Central memory CD8-positive, alpha-beta T cell (primary cell): ENCODE results near the gene UPK1B.
"Not testable (repeated sequence)": the region's sequence is repeated elsewhere in the genome, so short reads cannot be mapped to it uniquely, and the experiment has no call there.

Experiments used
- ATAC-seq: fragments of 150-1000 bp; cut with Tn5 transposase; replicated peaks from 2 replicates; pipeline ENCODE4 v1.10.0; 2022; ENCODE audit warnings: mild to moderate bottlenecking, moderate FRiP score, moderate number of reproducible peaks; ENCODE audit not compliant: poor library complexity, severe bottlenecking; ENCODE audit errors: extremely low read depth
- DNase-seq, 2 donors: peaks; one replicate each; pipeline ENCODE4 v3.0.0; 2021; ENCODE audit warnings: low spot score in 2 of 2
- H3K27ac Mint-ChIP-seq: one replicate; pipeline ENCODE4 v1.8.0; 2022; ENCODE audit warnings: low read depth, mild to moderate bottlenecking, moderate library complexity, mixed read lengths
- H3K27me3 Mint-ChIP-seq: one replicate; pipeline ENCODE4 v1.8.0; 2022; ENCODE audit warnings: mixed read lengths
- H3K36me3 Mint-ChIP-seq: one replicate; pipeline ENCODE4 v1.8.0; 2022; ENCODE audit warnings: mild to moderate bottlenecking, moderate library complexity, mixed read lengths; ENCODE audit not compliant: insufficient read depth
- H3K4me1 Mint-ChIP-seq: one replicate; pipeline ENCODE4 v1.8.0; 2022; ENCODE audit warnings: mixed read lengths
- H3K4me3 Mint-ChIP-seq: one replicate; pipeline ENCODE4 v1.8.0; 2022; ENCODE audit warnings: mild to moderate bottlenecking, moderate library complexity, mixed read lengths
- H3K9me3 Mint-ChIP-seq: one replicate; pipeline ENCODE4 v1.8.0; 2022; ENCODE audit warnings: mixed read lengths

UPK1B gene

DNA sequence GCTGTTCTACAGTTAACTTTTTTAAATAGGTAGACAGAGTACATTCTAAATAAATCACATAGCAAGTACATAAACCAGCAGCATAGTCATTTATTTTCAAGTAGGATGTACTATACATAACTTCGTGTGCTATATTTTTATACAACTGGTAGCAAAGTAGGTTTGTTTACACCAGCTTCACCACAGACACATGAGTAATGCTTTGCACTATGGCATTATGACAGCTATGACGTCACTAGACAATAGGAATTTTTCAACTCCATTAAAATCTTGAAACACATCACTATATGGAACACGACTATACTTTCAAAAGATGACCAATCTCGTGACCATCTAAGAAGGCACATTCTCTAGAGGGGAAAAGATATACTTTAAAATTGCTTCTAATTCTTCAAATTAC is 23.9 kb upstream of the UPK1B start:
- ATAC-seq (peak; percentile 58), DNase-seq (no peak)
- Mint-ChIP-seq H3K27me3 (peaks cover 21% of the 10 kb centered on the region), H3K27ac (peak overlapping the region; percentile 51), H3K36me3 (peaks cover 3% of the 10 kb centered on the region), H3K4me3 (no peak overlapping the region), H3K9me3 (peaks cover 8% of the 10 kb centered on the region), H3K4me1 (no peaks in the 10 kb centered on the region)

DNA sequence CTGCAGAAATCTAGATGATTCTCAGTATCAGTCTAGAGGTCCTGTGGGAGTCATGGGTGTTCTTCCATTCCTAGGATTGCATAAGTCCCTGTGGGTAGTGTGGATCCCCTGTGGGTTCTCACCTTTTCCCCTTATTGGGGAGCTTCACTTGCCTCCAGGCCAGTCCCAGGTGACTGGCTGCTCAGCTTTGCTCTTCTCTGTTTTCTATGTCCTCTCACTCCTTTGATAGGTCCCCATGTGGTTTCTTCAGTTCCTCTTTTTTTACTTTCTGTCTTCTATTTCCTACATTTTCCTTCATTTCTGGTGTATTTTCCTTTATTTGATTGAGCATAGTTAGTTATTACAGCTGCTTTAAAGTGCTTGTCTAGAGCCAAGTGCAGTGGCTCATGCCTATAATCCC is 16.5 kb upstream of the UPK1B start:
- DNase-seq (no peak), ATAC-seq (no peak)
- Mint-ChIP-seq H3K4me3 (no peak overlapping the region), H3K4me1 (no peaks in the 10 kb centered on the region), H3K27ac (no peak overlapping the region), H3K9me3 (peaks cover 12% of the 10 kb centered on the region), H3K36me3 (peaks cover 1% of the 10 kb centered on the region), H3K27me3 (peaks cover 55% of the 10 kb centered on the region)

DNA sequence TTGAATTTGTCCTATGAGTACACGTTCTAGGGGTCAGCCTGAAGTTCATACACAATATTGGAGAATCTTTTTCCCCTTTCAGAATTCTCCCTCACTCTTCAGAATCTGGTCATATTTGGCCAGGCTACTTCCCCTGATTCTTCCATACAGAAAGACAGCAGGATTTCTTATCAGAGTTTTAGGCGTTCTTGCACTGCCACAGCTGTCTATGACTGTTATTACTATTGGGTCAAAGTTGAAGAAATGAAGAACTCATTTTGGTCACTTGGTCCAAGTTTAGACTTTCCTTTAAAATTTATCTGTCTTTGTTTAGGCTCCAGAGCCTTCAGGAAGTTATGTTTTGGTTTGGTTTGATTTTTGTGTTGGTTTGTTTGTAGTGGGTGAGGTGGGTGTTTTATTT is 15.4 kb upstream of the UPK1B start:
- DNase-seq: no peak
- H3K27ac Mint-ChIP-seq: no peak overlapping the region
- peaks cover 1% of the 10 kb centered on the region for H3K36me3 Mint-ChIP-seq
- H3K27me3 Mint-ChIP-seq: peaks cover 60% of the 10 kb centered on the region
- H3K4me1 Mint-ChIP-seq: no peaks in the 10 kb centered on the region
- ATAC-seq: no peak
- no peak overlapping the region for H3K4me3 Mint-ChIP-seq
- H3K9me3 Mint-ChIP-seq: peaks cover 12% of the 10 kb centered on the region

DNA sequence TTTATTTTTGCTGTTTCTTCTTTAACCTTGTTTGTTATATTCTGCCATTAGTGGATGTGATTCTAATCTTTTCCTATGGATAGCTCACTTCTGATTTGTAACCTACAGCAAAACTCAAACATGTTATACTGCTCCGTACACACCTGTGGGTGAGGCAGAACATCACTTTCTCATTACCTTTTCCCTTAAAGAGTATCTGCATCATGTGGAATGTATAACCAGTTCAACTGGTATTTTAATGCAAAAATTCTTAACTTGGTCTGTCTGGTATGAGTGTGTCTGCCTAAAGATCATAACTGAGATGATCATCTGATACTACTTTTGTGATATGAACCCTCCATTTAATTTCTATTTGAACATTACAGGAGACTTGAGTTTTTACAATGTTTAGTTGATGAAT is 13.0 kb upstream of the UPK1B start:
- Mint-ChIP-seq H3K9me3 (peaks cover 4% of the 10 kb centered on the region), H3K27ac (no peak overlapping the region), H3K27me3 (peaks cover 53% of the 10 kb centered on the region), H3K4me1 (no peaks in the 10 kb centered on the region), H3K4me3 (no peak overlapping the region), H3K36me3 (no peaks in the 10 kb centered on the region)
- ATAC-seq (no peak), DNase-seq (no peak)

DNA sequence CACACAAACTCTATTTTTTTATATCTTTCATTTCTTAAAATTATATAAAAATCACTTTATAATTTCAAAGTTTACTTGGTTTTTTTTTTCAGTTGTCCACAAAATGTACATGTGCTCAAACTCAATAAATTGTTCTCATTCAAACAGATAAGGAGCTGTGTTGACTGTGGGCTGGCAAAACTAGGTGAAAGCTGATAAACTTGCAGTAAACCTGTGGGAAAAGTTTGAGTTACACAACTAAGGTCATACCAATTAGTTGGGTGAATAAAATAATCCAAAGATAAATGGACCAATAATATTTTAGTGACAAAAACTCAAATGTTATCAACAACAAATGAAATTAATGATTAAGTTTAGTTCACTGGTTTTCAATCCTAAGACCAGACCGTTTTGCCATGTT is 12.6 kb upstream of the UPK1B start:
- H3K9me3 Mint-ChIP-seq: peaks cover 4% of the 10 kb centered on the region
- no peaks in the 10 kb centered on the region for H3K4me1 Mint-ChIP-seq
- ATAC-seq (no peak), DNase-seq (no peak)
- H3K4me3 Mint-ChIP-seq: no peak overlapping the region
- H3K36me3 Mint-ChIP-seq: no peaks in the 10 kb centered on the region
- H3K27ac Mint-ChIP-seq: no peak overlapping the region
- peaks cover 50% of the 10 kb centered on the region for H3K27me3 Mint-ChIP-seq

DNA sequence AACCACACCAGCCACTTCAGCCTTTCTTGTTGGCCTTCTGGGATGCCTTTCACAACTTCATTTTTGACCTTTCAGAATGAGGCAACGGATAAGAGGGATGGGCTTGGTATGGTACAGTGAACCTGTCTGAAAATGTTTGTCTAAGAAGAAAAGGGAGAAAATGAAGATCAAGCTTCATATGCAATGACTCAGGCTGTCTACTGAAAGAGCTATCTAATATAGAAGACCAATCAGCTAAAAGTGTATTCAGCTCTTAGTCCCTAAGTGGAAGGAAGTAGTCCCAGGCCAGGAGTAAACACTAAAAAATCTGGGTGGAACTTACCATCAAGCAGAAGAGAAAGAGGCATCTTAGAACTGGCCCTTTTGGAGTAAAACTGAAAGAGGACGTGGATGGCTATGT is 12.2 kb upstream of the UPK1B start:
- DNase-seq: no peak
- Mint-ChIP-seq H3K4me1 (no peaks in the 10 kb centered on the region), H3K27me3 (peaks cover 50% of the 10 kb centered on the region), H3K36me3 (no peaks in the 10 kb centered on the region), H3K4me3 (no peak overlapping the region), H3K9me3 (peaks cover 4% of the 10 kb centered on the region), H3K27ac (no peak overlapping the region)
- no peak for ATAC-seq

DNA sequence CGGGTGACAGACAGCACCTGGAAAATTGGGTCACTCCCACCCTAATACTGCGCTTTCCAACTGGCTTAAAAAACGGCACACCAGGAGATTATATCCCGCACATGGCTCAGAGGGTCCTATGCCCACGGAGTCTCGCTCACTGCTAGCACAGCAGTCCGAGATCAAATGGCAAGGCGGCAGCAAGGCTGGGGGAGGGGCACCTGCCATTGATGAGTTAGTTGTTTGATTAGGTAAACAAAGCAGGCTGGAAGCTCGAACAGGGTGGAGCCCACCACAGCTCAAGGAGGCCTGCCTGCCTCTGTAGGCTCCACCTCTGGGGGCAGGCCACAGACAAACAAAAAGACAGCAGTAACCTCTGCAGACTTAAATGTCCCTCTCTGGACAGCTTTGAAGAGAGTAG is 8.7 kb upstream of the UPK1B start:
- peaks cover 34% of the 10 kb centered on the region for H3K27me3 Mint-ChIP-seq
- H3K9me3 Mint-ChIP-seq, H3K4me3 Mint-ChIP-seq, H3K36me3 Mint-ChIP-seq, ATAC-seq, H3K4me1 Mint-ChIP-seq, DNase-seq, H3K27ac Mint-ChIP-seq: not testable (repeated sequence)

DNA sequence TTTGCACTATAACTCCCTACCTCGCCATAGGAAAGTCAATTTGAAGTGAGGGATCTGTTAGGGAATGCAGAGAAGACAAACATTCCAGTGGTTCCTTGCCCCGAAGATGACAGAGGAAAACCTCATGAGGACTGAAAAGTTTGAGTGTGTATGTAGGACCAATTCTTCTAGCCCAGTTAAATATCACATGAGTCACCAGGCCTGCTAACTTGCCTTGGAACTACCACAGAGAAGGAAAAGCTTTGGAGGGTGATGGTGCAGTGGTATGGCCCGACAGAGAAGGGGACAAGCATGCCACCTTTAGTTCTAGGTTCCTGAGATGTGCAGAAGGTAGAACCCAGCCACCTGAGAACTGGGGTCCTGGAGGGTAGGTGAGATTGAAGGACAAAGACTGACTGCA is 2.6 kb upstream of the UPK1B start:
- no peaks in the 10 kb centered on the region for H3K9me3 Mint-ChIP-seq
- no peak for DNase-seq
- no peak overlapping the region for H3K27ac Mint-ChIP-seq
- no peaks in the 10 kb centered on the region for H3K4me1 Mint-ChIP-seq
- H3K4me3 Mint-ChIP-seq: no peak overlapping the region
- no peak for ATAC-seq
- no peaks in the 10 kb centered on the region for H3K27me3 Mint-ChIP-seq
- no peaks in the 10 kb centered on the region for H3K36me3 Mint-ChIP-seq

DNA sequence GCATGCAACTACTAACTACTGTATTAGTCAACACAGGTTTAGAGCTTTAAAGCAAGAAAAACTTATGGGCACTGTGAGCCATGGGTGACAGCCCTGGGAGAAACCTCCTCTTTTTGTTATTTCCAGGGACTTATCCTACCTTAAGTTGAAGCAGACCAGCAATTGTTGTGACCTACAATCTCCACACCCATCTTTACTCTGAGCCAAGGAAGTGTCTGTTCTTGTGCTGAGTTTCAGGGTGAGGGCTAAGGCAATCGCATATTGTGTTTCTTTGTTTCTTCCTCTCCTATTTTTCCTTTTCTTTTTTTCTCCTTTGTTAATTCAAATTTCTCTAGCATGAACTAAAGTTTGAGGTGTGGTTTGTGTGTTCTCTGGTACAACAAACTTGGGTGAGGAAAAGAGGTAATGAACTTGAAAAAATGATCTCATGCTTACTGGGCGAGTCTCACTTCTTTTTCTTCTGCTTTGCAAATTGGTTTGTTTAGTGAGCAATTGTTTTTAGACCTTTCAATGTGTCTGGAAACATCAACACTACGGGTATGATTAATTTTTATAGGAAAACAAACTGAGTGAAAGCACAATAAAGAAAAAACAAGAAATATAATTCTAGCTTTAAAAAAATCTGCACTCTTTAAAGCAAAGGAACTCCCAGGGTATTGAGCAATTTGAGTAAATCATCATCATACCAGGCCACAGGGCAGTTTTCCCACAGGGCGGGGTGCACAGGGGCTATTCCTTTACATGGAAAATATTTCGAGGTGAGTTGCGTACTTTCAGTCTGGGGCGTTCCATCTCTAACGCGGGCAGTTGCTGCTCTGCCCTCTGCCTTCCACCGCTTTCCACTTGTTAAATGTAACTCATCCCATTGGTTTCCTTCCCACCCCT is 2.7 kb downstream of the UPK1B start:
- ATAC-seq (no peak), DNase-seq (no peak)
- Mint-ChIP-seq H3K27me3 (peaks cover 35% of the 10 kb centered on the region), H3K4me1 (no peaks in the 10 kb centered on the region), H3K27ac (no peak overlapping the region), H3K9me3 (no peaks in the 10 kb centered on the region), H3K36me3 (no peaks in the 10 kb centered on the region), H3K4me3 (no peak overlapping the region)

DNA sequence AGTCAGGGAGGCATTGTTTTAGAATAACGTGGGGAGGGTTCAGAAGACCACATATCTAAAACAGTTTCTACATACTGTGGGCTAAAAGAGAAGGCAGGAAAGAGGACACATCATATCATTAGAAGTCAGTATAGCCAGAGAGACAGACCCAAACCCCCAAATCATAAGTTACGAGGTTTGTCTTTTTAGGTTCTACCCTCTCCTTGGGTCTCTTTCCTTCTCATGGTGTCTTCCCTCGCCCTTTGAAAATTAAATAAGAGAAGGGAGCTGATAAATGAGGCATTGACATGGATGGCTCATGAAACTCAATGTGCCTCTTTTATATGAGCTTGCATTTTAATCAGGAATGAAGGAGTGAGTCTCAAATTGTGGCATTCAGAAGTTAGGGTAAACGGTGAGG is 3.4 kb downstream of the UPK1B start:
- H3K36me3 Mint-ChIP-seq: no peaks in the 10 kb centered on the region
- H3K27me3 Mint-ChIP-seq: peaks cover 35% of the 10 kb centered on the region
- H3K9me3 Mint-ChIP-seq: no peaks in the 10 kb centered on the region
- no peak overlapping the region for H3K4me3 Mint-ChIP-seq
- no peak for ATAC-seq
- H3K27ac Mint-ChIP-seq: no peak overlapping the region
- no peaks in the 10 kb centered on the region for H3K4me1 Mint-ChIP-seq
- DNase-seq: no peak

DNA sequence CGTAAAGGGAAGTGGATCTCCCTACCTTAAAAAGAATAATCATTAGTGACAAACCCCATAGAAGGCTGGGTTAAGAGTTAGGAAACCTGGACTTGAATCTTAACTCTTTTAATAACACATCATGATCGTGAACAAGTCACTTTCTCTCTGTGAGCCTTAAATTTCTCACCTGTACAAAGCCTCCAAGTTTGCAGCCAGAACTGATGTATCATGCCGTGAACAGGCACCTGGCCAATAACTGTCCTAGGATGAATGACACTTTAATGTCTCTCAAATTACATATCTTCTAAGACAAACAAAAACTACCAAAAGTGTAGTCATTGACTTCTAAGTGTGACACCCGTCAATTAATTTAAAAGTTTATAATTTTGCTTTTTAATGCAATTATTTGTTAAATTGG is 3.9 kb downstream of the UPK1B start:
- no peaks in the 10 kb centered on the region for H3K36me3 Mint-ChIP-seq
- DNase-seq: no peak
- no peaks in the 10 kb centered on the region for H3K4me1 Mint-ChIP-seq
- no peak overlapping the region for H3K4me3 Mint-ChIP-seq
- peaks cover 35% of the 10 kb centered on the region for H3K27me3 Mint-ChIP-seq
- no peak for ATAC-seq
- no peaks in the 10 kb centered on the region for H3K9me3 Mint-ChIP-seq
- no peak overlapping the region for H3K27ac Mint-ChIP-seq

DNA sequence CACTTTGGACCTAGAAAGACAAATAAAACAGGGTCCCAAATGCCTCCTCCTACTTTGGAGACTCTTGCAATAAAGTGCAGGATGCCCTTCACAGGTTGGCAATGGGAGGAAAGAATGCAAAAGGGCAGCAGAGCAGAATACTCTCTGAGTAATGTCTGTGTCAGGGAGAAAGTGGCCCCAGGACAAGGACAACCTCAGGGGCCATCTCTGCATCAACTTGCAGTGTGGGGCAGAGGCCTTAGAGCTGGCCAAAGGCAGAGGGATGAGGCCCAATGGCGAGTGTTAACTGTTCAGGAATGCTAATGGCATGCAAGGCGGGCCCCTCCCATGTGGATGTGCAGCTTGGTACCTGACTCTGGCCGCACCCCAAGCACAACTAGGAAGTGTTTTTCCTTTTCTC is 8.4 kb downstream of the UPK1B start:
- ATAC-seq (no peak), DNase-seq (no peak)
- no peaks in the 10 kb centered on the region for H3K9me3 Mint-ChIP-seq
- peaks cover 35% of the 10 kb centered on the region for H3K27me3 Mint-ChIP-seq
- H3K36me3 Mint-ChIP-seq: no peaks in the 10 kb centered on the region
- no peak overlapping the region for H3K27ac Mint-ChIP-seq
- no peaks in the 10 kb centered on the region for H3K4me1 Mint-ChIP-seq
- H3K4me3 Mint-ChIP-seq: no peak overlapping the region

DNA sequence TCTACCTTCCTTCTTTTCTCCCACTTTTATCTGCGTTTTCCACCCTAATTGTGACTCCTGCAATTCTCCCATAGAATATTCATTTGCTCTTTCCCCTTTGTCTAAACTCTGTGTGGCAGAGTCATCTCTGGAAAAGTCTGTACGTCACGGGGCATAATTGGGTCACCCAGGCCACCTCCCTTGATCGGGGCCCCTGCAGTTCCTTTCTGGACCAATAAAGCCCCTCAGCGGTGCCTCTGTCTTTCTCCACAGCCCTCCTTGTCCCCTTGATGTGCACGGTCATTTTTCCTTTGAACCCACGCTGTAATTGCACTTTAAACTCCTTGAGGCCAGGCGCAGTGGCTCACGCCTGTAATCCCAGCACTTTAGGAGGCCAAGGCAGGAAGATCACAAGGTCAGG is 10.7 kb downstream of the UPK1B start:
- Mint-ChIP-seq H3K4me3 (no peak overlapping the region), H3K4me1 (no peaks in the 10 kb centered on the region), H3K36me3 (no peaks in the 10 kb centered on the region), H3K27me3 (peaks cover 16% of the 10 kb centered on the region), H3K27ac (no peak overlapping the region), H3K9me3 (no peaks in the 10 kb centered on the region)
- ATAC-seq: no peak
- no peak for DNase-seq
